Fibroblast of lung (primary cell): ENCODE results near the gene OLFM1.

Source experiments
- EZH2 ChIP-seq: IDR thresholded peaks from 2 replicates; pipeline ENCODE4 v1.5.1; 2012; ENCODE audit warnings: low read length, control low read depth, mild to moderate bottlenecking; ENCODE audit errors: missing control alignments
- TF ChIP-seq, protein P1 (sequence below), 2 donors: IDR thresholded peaks in 1 of 2; conservative IDR thresholded peaks in 1 of 2; 1 replicate in 1 of 2; 2 replicates in 1 of 2; pipeline ENCODE4 v1.5.1; 2011 to 2012; ENCODE audit warnings: low read length in 2 of 2, control low read depth in 1 of 2, inconsistent platforms in 1 of 2, low read depth in 1 of 2, mild to moderate bottlenecking in 1 of 2

- TF ChIP-seq, protein P1, sequence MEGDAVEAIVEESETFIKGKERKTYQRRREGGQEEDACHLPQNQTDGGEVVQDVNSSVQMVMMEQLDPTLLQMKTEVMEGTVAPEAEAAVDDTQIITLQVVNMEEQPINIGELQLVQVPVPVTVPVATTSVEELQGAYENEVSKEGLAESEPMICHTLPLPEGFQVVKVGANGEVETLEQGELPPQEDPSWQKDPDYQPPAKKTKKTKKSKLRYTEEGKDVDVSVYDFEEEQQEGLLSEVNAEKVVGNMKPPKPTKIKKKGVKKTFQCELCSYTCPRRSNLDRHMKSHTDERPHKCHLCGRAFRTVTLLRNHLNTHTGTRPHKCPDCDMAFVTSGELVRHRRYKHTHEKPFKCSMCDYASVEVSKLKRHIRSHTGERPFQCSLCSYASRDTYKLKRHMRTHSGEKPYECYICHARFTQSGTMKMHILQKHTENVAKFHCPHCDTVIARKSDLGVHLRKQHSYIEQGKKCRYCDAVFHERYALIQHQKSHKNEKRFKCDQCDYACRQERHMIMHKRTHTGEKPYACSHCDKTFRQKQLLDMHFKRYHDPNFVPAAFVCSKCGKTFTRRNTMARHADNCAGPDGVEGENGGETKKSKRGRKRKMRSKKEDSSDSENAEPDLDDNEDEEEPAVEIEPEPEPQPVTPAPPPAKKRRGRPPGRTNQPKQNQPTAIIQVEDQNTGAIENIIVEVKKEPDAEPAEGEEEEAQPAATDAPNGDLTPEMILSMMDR (conservative IDR thresholded peaks at IDR 0.05 in 1 of 2, IDR thresholded peaks at IDR 0.05 in 1 of 2; ENCODE audit: low read depth in 1 of 2, low read length in 2 of 2): no peak
- TF ChIP-seq EZH2: no peak
Observed at GRCh38 chr9:135130207-135130976, 42.9 kb downstream of the OLFM1 start.
